Activated naive CD8-positive, alpha-beta T cell treated with anti-CD3 and anti-CD28 coated beads, Interleukin-2, amount 50 U/mL, for 16 hours (primary cell): ENCODE results near the gene DNAJB1.
"Not testable (repeated sequence)": the region's sequence is repeated elsewhere in the genome, so short reads cannot be mapped to it uniquely, and the experiment has no call there.

Experiments
- DNase-seq: peaks from one replicate; pipeline ENCODE4 v3.0.0-alpha.2; 2020; ENCODE audit warnings: low read depth, low spot score

DNAJB1 gene

DNA sequence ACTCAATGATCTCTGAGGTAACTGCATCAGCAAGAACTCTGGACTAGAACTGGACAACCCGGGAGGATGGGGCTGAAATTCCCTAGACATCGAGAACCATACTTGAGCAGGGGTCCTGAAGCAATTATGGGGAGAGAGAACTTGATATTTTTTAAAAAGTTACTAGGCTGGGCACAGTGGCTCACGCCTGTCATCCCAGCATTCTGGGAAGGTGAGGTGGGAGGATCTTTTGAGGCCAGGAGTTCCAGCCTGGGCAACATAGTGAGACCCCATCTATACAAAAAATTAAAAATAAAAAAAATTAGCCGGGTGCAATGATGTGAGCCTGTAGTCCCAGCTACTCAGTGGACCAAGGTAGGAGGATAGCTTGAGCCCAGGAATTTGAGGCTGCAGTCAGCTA is 2.3 kb upstream of the DNAJB1 start:
- no peak for DNase-seq

DNA sequence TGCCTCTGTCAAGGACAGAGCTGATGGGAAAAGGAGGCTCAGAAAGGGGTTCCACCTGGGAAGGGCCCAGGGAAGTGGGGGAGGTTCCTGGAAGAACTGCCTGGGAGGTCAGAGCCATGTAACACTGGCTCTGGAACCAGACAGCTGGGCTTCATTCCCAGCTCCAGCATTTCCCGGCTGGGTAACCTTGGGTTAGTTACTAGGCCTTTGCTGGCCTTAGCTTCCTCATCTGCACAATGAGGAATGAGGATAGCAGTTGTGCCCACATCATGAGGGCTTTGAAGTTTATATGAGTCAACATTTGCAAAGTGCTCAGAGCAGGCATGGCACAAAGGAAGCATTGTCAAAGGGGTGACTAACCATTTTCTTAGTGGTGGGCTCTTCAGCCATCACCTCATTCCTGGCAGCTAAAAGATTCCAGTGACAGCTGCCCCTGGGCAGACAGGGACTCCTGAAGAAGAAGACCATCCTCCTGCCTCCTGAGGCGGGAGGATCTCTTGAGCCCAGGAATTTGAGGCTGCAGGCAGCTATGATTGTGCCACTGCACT is 1.7 kb upstream of the DNAJB1 start:
- no peak for DNase-seq

DNA sequence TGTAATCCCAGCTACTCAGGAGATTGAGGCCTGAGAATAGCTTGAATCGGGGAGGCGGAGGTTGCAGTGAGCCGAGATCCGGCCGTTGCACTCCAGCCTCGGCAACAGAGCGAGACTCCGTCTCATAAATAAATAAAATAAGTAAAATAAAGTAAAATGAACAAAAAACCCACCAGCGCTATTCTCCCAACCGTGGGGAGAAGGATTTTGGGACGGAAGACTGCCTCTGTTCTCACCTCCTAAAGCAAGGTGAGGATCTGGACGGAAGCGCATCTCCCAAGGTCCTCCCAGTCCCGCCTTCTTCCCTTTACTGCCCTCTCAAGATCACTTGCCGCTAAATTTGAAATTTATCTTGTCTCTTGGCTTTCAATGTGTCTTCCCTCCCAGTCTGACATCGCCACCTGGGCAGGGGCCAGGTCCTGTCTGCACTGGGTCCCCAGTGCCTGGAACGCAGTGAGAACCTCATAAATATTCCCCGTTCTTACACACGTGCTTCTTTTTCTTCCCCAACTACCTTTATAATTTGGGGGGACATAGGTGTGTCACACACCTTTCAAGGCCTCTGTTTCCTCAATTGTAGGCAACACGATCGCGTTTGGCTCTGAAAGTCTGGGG is 1.2 kb upstream of the DNAJB1 start:
- no peak for DNase-seq

DNA sequence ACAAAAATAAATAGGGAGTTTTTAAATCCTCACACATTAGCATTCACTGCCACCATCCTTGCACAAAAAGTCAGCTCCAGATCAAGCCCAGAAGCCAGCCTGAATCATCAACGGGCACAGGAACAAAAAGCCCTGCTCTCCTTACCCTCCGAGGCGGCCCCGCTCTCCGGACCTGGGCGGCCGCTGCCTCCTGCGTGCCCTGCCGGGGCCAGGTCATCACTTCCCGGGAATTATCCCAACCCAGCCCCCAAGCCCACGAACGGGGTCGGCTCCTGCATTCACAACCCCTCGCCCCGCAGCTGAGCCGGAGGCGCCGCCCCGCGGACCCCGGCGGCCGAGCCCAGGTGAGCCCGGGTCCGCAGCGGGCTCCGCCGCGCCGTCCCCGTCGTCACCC is 754 bp downstream of the DNAJB1 start:
- no peak for DNase-seq

DNA sequence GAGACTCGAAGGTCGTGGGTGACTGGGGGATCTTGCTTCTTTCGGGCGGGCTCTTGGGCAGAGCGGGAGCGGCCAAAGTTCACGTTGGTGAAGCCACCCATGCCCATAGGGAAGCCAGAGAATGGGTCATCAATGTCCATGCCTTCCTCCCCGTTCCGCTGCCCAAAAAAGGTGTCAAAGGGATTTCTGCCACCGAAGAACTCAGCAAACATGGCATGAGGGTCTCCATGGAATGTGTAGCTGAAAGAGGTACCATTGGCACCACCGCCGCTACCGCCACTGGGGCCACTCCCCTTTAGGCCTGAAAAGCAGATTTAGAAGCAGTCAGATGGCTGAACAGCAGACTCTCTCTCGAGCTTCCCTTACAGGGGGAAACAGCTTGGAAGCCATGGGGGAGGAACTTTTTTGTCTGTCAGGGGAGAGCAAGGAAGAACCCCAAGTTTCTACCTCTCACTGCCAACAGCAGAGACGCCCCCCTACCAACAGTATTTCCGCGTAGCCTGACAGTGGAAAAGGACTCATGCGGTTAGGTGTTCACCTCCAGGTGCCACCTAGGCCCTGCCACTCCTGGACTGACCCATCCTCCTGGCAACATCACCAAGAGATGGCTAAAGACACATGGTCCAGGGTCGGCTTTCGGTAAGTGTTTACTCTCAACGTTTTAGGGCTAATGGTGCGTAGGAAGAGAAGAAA is 1.3 kb downstream of the DNAJB1 start:
- DNase-seq = no peak

DNA sequence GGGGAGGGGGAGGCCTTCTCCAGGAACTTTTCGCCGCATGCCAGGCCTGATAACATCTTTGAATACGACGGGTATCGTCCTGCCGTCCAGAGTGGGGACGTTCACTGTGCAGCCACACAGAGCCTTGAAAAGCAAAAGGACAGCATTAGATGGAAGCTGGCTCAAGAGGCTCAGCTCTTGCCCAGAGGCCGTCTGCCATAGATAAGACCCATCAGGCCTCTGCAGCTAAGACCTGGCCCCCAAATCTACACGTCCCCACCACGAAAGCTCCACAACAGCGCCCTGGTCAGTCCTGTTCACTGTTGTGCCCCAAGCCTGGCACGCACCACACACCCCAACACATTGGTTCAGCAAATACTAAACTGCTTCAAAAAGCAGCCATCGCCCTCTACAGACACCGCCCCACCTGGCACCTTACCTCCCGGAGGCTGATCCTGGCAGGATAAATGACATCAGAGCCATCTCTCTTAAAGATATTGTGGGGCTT is 2.1 kb downstream of the DNAJB1 start:
- DNase-seq = no peak

DNA sequence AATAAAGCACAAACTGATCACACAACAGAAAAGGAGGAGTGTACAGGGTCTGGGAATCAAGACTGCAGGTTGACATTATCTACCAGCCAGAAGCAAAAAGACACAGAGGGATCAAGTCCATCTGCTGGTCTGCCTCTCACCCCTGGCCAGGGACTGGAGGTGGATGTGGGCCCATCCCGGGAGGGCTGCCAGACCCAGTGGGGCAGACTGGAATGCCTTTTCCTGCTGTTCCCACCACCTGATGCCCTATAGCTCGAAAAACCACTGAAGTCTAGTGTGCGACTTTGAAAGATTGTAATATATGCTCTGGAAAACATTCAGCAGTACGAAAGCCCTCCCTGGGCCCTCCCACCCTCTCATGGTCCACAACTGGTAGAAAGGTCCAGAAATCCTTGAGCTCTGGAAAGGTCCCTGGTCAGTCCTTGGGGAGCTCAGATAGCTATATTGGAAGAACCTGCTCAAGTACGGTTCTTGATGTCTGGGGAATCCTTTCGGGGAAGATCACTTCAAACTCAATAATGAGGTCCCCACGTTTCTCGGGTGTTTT is 2.6 kb downstream of the DNAJB1 start:
- DNase-seq = no peak

DNA sequence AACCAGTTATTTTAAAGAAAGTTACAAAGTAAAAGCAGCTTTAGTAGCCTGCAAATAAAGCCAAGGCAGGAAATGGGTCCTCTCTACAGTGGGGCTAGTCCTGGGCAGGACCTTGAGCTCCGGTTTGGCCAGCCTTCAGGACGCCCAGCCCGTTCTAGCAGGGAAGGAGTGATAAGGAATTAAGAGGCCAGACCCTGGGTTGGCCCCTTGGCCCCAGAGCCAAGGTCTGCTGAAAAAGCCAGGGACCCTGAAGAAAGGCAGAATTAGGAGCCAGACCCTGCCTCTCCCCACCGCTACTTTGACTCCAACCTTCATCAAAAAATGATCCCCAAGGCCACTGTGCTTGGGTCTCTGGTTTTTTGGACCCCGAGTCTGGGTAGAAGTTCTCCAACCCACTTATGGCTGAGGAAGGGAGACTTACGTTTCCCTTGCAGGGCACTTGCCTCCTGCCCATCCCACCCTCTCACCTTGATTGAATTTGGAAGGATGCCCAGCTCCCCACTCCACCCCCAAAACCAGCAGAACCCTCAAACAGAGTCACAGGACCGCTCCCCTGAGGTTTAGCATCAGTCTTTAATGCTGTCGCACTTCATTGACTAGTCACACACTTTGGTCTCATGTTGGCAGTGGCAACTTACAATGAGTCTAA is 3.9 kb downstream of the DNAJB1 start:
- DNase-seq = no peak

DNA sequence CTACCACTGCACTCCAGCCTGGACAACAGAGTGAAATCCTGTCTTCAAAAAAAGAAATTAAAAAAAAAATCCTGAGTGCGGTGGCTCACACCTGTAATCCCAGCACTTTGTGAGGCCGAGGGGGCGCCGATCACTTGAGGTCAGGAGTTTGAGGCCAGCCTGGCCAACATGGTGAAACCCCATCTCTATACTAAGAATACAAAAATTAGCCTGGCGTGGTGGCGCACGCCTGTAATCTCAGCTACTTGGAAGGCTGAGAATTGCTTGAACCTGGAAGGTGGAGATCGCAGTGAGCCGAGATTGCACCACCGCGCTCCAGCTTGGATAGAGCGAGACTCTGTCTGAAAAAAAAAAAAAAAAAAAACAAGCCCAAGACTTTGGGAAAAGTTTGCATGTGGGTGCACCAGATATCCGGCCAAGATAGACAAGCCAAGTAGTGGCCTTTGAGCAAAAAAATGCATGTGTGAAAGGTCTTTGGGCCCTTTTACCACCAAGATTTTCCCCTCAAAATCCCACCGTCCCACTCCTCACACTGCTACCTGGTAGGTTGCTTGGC is 5.7 kb downstream of the DNAJB1 start:
- DNase-seq = no peak

DNA sequence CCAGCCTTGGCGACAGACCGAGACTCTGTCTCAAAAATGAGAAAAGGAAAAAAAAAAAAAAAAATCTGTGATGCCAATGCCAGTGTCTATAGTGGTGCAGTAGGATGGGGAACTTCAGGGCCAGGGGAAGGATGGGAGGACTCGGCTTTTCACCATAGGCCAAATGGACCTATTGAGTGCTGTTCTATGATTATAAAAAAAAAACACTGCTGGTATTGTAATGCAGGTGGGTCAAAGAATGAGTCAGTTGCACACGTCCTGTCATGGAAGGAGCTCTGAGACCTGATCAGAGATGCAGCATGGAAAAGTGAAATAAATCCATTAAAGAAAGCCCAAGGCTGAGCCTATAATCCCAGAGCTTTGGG is 7.0 kb downstream of the DNAJB1 start:
- DNase-seq = no peak

DNA sequence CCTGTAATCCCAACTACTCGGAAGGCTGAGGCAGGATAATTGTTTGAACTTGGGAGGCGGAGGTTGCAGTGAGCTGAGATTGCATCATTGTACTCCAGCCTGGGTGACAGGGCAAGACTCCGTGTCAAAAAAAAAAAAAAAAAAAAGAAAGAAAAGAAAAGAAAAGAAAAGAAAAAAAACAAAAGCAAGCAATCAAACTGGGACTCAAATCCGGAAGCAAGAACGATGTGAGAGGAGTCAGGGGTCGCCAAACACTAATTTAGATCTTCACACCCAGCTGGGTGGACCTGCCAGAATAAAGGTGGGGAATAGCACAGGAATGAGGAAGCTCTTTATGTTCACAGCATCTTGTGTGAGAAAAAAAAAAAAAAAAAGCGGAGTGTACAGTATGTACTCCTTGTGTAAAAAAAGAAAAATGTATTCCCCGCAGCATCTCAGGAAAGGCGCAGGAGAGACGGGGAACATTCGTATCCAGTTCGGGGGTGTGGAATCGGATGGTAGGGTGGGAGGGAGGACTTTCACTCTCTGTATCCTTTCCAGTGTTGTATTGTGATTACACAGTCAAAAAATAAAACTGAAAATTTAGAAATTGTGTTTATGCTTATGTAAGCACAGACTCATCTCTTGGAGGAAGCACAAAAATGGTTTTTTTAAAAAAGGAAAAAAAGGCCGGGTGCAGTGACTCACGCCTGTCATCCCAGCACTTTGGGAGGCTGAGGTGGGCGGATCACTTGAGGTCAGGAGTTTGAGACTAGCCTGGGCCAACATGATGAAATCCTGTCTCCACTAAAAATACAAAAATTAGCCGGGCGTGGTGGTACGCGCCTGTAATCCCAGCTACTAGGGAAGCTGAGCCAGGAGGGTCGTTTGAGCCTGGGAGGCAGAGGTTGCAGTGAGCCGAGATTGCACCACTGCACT is 7.6 kb downstream of the DNAJB1 start:
- no peak for DNase-seq

DNA sequence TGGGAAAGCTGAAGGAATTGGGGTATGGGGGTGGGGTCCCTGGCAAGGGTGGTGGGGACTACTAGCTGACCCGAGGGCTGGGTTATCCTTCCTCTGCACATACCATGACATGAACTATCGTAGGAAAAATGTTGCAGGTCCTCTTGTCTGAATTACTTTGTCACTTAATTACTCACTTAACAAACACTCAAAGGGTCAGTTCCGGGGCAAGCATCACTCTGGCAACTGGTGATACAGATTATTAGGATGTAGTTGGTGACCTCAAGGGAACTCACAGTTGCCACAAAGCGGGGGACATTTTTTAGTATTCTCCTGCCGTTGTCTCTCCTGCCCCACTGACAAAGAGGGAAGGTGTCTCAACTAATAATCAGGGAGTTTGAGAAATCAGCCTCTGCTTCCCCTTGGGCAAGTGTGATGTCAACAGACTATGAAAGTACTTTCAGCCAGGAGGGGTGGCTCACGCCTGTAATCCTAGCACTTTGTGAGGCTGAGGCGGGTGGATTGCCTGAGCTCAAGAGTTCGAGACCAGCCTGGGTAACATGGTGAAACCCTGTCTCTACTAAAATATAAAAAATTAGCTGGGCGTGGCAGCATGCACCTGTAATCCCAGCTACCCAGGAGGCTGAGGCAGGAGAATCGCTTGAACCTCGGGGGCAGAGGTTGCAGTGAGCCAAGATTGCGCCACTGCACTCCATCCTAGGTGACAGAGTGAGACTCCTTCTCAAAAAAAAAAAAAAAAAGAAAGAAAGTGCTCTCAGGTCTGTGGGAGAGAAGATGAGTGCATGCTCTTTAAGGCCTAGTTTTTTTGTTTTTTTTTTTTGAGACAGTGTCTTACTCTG is 10.3 kb downstream of the DNAJB1 start:
- no peak for DNase-seq

DNA sequence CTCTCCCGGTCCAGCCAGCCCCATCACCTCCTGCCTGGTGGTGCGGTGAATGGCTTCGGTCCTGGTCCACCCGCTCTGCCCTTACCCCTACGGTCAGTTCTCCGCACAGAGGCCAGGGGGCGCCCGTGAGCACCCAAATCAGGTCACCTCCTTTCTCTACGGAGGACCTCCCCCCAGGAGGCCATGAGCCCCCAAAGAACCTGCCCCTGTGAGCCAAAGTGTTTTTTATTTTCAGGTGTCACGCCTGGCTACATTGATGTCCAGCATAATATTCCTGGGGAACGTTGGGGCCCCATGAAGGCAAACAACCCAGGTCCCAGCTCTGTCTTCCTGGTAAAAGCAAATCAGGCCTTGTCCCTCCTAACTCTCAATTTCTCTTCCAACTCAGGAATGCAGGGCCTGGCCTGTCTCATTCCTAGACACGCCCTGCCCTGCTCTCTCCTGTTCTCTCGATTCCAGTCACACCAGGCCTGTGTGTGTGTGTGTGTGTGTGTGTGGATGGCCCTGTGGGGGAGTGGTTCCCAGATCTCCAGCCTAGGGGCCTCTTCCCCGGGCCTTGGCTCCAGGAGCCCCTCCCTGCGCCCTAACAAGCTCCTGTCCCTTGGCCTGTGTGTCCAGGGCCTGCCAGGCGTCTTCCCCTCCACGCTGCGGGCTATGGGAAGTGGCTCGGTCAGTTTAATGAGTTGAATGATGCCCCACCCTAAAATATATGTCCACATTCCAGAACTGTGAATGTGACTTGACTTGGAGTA is 12.5 kb downstream of the DNAJB1 start:
- DNase-seq = peak; percentile 47

DNA sequence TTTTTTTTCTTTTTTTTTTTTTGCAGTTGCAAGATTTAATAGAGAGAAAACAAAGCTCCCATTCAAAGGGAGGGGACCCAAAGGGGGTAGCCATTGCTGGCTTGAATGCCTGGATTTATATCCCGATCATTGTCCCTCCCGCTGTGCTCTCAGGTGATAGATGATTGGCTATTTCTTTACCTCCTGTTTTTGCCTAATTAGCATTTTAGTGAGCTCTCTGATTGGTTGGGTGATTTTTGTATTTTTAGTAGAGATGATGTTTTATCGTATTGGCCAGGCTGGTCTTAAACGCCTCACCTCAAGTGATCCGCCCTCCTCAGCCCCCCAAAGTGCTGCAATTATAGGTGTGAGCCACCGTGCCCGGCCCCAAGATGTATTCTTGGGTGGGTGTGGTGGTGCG is 13.6 kb downstream of the DNAJB1 start:
- not testable (repeated sequence) for DNase-seq

DNA sequence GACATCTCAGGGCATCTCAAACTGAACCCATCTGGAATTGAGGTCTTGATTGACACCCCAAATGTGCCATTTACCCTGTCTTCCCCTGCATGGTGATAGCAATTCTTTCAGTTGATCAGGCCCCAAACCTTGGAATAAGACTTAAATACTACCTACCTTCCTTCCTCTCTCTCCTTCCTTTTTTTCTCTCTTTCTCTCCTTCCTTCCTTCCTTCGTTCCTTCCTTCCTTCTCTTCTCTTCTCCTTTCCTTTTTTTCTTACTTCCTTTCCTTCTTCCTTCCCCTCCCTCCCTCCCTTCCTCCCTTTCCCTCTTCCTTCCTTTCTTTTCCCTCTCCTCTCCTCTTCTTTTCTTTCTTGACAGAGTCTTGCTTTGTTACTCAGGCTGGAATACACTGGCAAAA is 14.9 kb downstream of the DNAJB1 start:
- no peak for DNase-seq

DNA sequence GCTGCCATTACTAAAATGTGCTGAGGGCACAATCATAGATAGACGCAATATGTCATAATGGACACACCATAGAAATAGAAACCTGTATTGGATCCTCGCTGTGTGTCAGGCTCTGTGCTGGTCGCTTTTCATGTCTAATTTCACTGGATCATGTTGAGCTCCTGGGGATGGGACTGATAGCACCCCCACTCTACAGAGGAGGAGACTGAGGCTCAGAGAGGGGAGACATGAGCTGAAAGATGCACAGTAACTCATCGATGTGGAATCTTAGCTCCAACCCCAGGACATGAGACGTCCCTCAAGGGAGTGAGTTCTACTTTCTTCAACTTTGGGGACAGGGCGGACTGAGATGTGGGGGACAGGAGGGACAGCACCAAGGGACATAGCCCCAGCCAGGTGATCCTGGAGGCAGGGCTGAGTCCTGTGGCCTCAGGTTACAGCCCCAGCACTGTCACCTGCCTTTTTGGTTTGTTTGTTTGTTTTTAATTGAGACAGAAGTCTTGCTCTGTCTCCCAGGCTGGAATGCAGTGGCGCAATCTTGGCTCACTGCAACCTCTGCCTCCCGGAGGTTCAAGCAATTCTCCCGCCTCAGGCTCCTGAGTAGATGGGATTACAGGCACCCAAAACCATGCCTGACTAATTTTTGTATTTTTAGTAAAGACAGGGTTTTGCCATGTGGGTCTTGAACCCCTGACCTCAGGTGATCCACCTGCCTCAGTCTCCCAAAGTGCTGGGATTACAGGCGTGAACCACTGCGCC is 15.7 kb downstream of the DNAJB1 start:
- DNase-seq = no peak

DNA sequence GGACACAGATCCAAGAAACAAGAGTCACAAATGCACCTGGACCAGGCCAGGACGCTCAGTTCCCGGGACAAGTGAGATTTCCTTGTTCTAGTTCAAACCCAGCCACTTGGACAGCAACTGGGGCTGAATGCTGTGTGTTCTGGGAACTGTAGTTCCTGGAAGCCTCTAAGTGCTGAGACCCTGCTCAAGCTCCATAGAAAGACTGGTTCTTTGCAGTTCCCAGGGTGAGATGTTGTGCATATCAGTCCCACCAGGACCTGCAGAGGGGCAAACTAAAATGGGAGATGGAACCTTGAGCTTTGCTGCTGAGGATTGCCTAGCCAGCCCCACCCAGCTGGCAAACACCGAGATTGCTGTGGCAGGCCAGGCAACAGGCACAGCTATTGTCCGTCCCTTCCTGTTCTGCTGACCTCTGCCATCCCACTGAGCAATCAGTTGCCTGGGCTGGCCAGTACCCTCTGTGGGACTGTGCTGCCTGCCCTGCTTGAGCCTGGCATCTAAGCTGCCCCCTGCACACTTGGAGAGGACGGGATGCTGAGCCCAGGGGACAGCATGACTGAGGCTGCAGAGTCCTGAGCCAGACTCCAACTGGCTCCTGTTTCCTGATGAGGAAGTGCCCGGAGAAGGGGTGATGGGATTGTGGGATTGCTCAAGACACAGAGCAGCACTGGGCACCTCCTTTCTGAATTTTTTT is 20.8 kb downstream of the DNAJB1 start:
- DNase-seq = no peak

DNA sequence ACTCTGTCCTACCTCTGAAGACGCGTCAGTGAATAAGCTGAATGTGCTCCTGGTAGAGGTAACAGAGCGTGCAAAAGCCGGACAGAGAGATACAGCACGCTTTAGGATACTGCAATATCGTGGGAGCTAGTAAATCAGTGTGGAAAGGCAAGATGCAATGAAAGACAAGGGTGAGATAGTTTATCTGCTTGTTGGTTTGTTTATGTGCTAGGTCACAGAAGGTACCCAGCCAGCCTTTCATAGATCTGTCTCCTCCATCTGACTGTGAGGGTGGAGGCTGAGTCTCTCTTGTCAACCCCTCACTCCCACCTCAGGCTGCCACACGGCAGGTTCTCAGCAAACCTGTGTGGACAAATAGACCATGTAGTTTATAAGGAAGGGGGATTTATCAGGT is 21.4 kb downstream of the DNAJB1 start:
- no peak for DNase-seq
